22Rv1 (cell line): Measurements from ENCODE around the gene MSI2.

Experiments
- H3K27ac ChIP-seq: fragments of 450-650 bp; 2 replicates; pipeline ENCODE4 v1.5.1; 2017
- ZFX ChIP-seq: fragments of 450-650 bp; IDR thresholded peaks from 2 replicates; pipeline ENCODE4 v1.6.1; 2017; ENCODE audit warnings: antibody characterized with exemption, borderline replicate concordance
- TF ChIP-seq, protein P1 (sequence below): fragments of 450-650 bp; IDR thresholded peaks from 2 replicates; pipeline ENCODE4 v1.5.1; 2017; ENCODE audit warnings: mild to moderate bottlenecking

The MSI2 gene

GRCh38 chr17:57284583-57284982, 28.3 kb downstream of the MSI2 start:
- no peak overlapping the region for H3K27ac ChIP-seq

GRCh38 chr17:57284984-57285646, 28.8 kb downstream of the MSI2 start:
- no peak for TF ChIP-seq ZFX
- TF ChIP-seq, protein P1, sequence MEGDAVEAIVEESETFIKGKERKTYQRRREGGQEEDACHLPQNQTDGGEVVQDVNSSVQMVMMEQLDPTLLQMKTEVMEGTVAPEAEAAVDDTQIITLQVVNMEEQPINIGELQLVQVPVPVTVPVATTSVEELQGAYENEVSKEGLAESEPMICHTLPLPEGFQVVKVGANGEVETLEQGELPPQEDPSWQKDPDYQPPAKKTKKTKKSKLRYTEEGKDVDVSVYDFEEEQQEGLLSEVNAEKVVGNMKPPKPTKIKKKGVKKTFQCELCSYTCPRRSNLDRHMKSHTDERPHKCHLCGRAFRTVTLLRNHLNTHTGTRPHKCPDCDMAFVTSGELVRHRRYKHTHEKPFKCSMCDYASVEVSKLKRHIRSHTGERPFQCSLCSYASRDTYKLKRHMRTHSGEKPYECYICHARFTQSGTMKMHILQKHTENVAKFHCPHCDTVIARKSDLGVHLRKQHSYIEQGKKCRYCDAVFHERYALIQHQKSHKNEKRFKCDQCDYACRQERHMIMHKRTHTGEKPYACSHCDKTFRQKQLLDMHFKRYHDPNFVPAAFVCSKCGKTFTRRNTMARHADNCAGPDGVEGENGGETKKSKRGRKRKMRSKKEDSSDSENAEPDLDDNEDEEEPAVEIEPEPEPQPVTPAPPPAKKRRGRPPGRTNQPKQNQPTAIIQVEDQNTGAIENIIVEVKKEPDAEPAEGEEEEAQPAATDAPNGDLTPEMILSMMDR = no peak
- H3K27ac ChIP-seq = no peak overlapping the region

More at GRCh38 chr17:57284583-57284982, 28.3 kb downstream of the MSI2 start:
- no peak for TF ChIP-seq ZFX
- TF ChIP-seq, protein P1 = no peak

GRCh38 chr17:57285701-57286100, 29.4 kb downstream of the MSI2 start:
- H3K27ac ChIP-seq = no peak overlapping the region
- no peak for TF ChIP-seq ZFX
- TF ChIP-seq, protein P1 = no peak

GRCh38 chr17:57286399-57287105, 30.2 kb downstream of the MSI2 start:
- no peak overlapping the region for H3K27ac ChIP-seq
- no peak for TF ChIP-seq ZFX
- TF ChIP-seq, protein P1 = no peak

DNA sequence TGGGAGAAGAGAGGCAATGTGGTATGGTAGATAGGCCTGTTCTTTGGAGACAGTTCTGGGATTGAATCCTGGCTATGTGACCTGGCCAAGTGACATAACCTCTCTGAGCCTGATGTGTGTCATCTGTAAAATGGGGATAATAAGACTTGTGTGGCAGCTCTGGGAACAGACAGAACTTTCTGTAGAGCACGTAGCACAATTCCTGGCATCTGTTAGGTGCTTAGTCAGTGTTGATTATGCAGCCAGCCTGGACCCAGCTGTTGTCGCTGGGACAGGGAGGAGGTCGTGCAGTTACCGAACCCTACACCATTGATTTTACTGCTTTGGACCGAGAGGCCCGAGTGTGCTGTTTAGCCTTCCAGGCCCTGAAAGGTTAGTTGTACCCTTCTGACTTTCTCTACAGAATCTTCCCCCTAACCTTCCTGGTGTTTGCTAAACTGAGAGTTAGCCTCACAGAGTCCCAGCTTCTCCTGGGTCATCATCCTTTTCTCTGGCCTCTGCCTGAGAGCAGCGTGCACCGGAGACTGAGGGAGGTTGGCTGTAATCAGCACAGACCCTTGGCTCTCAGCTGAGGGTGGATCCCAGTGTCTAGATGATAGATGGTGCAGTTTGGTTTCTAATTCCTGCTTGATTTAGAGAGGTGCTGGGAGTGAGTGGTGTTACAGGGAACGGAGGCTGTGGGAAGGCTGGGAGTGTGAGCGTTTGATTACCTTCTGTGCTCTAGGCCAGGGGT, 31.9 kb downstream of the MSI2 start:
- no peak for TF ChIP-seq ZFX
- TF ChIP-seq, protein P1 = no peak
- H3K27ac ChIP-seq = no peak overlapping the region

- no peak overlapping the region for H3K27ac ChIP-seq
- TF ChIP-seq, protein P1 = no peak
- TF ChIP-seq ZFX = no peak
Observed at GRCh38 chr17:57288773-57289121, 32.4 kb downstream of the MSI2 start.
